NT2/D1 (cell line): ENCODE measurements around the gene DOK3.

Source experiments
- SUZ12 ChIP-seq: IDR thresholded peaks from 2 replicates; pipeline ENCODE4 v1.6.1; 2011; ENCODE audit not compliant: insufficient read length, insufficient read depth; ENCODE audit errors: extremely low read depth
- YY1 ChIP-seq: IDR thresholded peaks from 2 replicates; pipeline ENCODE4 v1.6.1; 2011; ENCODE audit not compliant: insufficient read length, insufficient read depth
- ZNF274 ChIP-seq: IDR thresholded peaks from 2 replicates; pipeline ENCODE4 v1.6.1; 2011; ENCODE audit warnings: mild to moderate bottlenecking, low read depth, low read length

- no peak for TF ChIP-seq YY1
- no peak for TF ChIP-seq SUZ12
- no peak for TF ChIP-seq ZNF274
Observed at GRCh38 chr5:177526791-177527190, 17.2 kb upstream of the DOK3 start.
